GM19468 (cell line): ENCODE data around the gene POLR3K.

Experiments used
- ATAC-seq: cut with Tn5 transposase; IDR thresholded peaks from one replicate; pipeline ENCODE4 v1.9.1; 2021; ENCODE audit warnings: mild to moderate bottlenecking, moderate library complexity, moderate number of reproducible peaks; ENCODE audit not compliant: unreplicated experiment; ENCODE audit errors: extremely low read depth

Gene POLR3K

GRCh38 chr16:79151-80054, 26.0 kb upstream of the POLR3K start:
- ATAC-seq = no peak

GRCh38 chr16:78444-79150, 25.2 kb upstream of the POLR3K start:
- ATAC-seq = no peak

- ATAC-seq = peak; percentile 53
Observed at GRCh38 chr16:77807-78443, 24.5 kb upstream of the POLR3K start, which contains the start of gene MPG. Gene MPG (plus strand): TSS chr16:78225. CDS start chr16:78310, 85 bp downstream.

GRCh38 chr16:77273-77806, 23.9 kb upstream of the POLR3K start:
- ATAC-seq = no peak

- no peak for ATAC-seq
Observed at GRCh38 chr16:76535-77272, 23.3 kb upstream of the POLR3K start.

- ATAC-seq = no peak
Observed at GRCh38 chr16:75580-76501, 22.4 kb upstream of the POLR3K start.

GRCh38 chr16:74747-75334, 21.4 kb upstream of the POLR3K start:
- no peak for ATAC-seq

- no peak for ATAC-seq
Observed at GRCh38 chr16:74051-74746, 20.8 kb upstream of the POLR3K start.

- ATAC-seq = no peak
Observed at GRCh38 chr16:72561-73548, 19.4 kb upstream of the POLR3K start, which contains the start of gene RHBDF1. Gene RHBDF1 (minus strand): TSS chr16:72631. CDS start chr16:65015, 7,616 bp downstream.

GRCh38 chr16:71540-72401, 18.4 kb upstream of the POLR3K start:
- ATAC-seq = no peak

- ATAC-seq = no peak
Observed at GRCh38 chr16:71210-71539, 17.8 kb upstream of the POLR3K start.

- ATAC-seq = no peak
Observed at GRCh38 chr16:69181-69580, 15.8 kb upstream of the POLR3K start.

GRCh38 chr16:67884-68789, 14.7 kb upstream of the POLR3K start:
- ATAC-seq = no peak

GRCh38 chr16:67183-67791, 13.9 kb upstream of the POLR3K start:
- ATAC-seq = no peak
